CD4-positive, alpha-beta T cell treated with Interleukin-15 for 4 hours (primary cell): ENCODE results near the gene EDARADD.
"Not testable (repeated sequence)": the region's sequence is repeated elsewhere in the genome, so short reads cannot be mapped to it uniquely, and the experiment has no call there.

Source experiments
- DNase-seq: peaks from one replicate; pipeline ENCODE4 v3.0.0-alpha.2; 2020; ENCODE audit warnings: low spot score

The EDARADD gene

GRCh38 chr1:236489710-236490377, 95.8 kb downstream of the EDARADD start:
- peak; percentile 40 for DNase-seq

DNA sequence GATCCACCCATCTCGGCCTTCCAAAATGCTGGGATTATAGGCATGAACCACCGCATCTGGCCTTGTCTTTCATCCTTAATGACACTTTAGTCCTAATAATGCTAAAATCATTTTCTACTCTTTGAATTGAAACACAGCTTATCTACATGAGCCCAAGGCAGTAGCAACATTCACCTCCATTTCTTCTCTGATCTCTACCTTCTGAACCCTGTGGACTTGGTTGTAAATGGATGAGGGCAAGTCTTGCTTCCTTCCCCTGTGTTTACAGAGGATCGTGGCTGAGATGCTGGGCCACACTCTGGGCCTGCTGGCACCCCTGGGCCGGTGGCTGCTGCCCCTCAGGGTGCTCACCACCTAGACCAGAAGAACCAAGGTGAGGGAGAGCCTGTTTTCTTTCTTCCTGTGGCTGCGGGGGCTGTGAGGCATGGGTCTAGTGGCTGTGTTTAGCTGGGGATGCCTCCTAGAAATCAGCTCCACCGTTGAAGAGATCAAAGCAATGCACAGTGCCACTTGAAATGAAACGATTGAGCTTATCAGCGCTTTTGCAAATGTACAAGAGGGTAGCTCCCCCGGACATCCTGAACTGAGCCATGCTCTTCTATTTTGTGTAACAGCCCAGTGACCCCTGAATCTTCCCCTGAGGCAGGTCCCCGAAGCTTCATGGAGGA, 97.5 kb downstream of the EDARADD start:
- DNase-seq, result no peak

- no peak for DNase-seq
Measured at GRCh38 chr1:236492378-236492777, 98.3 kb downstream of the EDARADD start.

DNA sequence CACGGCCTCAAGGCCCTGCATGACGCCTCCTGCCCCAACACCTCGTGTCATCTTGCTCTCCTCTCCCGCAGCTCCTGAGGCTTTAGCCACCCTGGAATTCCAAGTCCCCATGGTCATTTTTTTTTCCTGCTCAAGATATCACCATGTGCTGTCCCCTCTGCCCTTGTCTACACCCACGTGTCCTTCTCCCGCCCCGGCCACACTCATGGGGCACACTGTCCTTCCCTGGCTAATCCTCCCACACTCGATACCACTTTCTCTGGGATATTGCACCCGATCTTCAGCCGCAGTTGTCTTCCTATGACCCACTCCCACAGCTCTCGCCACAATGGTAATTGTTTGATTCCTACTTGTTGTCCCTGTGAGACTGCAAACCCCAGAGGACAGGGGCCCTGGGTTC, 100.0 kb downstream of the EDARADD start:
- no peak for DNase-seq

DNA sequence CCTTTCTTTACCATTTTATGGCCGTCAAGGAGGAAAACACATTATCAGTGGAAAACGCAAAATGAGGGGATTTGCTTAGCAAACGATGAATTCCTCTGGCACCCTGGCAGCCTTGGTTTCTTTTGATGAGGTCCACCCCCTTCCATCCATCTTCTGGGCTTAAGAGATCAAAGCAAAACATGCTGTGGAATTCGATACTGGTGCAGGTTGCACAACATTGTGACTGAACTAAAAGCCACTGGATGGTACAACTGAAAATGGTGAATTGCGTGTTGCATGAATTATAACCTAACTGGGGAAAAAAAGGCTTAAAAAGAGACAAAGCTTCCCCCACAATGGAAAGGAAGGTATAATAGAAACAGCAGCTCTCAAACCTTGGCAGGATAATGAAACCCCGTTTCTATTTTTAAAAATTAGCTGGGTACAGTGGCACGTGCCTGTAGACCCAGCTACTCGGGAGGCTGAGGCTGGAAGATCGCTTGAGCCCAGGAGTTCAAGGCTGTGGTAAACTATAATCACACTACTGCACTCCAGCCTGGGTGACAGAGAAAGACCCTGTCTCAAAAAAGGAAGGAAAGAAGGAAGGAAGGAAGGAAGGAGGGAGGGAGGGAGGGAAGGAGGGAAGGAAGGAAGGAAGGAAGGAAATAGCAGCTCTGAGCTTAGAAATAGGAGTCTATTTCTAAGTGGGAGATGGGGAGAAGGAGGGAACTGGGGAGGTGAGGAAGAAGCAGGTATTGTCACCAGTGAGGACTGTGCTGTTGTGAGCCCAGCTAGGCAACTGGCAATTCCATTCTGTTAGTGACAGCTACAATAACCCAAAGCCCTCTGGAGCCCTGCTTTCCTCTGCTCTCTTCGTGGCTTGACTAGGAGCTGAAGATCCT, 100.7 kb downstream of the EDARADD start:
- no peak for DNase-seq

- DNase-seq, result no peak
Measured at GRCh38 chr1:236495467-236496112, 101.5 kb downstream of the EDARADD start.

DNA sequence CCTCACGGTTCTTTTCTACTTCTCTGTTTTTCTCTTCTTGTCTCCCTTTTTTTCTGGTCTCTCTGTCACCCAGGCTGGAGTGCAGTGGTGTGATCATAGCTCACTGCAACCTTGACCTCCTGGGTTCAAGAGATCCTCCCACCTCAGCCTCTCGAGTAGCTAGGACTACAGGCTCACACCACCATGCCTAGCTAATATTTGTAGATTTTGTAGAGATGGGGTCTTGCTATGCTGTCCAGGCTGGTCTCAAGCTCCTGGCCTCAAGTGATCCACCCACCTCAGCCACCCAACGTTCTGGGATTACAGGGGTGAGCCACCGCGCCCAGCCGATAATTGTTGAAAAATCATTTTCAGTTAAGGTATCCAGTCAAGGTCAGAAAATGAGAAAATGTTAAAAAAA, 103.8 kb downstream of the EDARADD start:
- no peak for DNase-seq

GRCh38 chr1:236501093-236501492, 107.0 kb downstream of the EDARADD start:
- DNase-seq, result no peak

DNA sequence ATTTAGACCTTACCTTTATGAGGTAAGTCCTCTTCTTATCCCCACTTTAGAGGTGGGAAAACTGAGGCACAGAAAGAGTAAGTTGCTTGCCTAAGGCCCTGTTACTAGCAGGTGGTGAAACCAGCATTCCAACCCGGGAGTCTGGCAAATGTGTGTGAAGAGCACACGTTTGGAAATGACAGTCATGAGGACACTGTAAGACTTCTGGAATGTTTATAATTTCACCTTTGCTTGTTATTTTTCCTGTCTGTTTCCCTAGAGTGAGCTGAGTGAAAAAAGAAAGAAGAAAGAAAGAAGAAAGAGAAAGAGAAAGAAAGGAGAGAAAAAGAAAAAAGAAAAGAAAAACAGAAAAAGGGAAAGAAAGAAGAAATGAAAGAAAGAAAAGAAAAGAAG, 108.5 kb downstream of the EDARADD start:
- DNase-seq, result no peak

DNA sequence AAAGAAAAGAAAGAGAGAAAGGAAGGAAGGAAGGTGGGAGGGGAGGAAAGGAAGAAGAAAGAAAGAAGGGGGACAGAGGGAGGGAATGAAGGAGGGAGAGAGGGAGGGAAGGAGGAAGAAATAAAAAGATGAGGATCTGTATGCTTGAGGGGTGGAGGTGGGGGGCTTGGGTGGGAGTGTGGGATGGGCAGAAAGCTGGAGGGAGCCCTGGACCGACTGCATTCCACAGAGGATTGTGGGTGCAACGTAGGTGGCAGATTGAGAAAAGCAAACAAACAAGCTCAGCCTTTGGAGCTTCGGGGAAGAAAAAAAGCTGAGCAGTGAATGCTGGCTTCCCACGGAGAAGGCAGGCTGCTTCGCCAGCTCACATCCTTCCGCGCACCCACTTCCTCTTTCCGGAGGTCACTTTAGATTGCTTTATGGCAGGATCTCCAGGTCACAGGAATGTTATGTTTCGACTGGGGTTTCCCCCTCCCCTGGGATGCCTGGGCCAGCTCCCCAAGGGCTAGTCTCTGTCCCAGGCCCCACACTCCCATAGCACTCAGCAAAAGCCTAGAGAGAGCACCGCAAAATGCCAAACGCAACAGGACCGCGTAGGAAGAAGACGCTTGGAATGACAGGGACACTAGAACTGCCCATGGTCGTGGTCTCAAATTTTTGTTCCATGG, 109.0 kb downstream of the EDARADD start:
- DNase-seq, result no peak

- not testable (repeated sequence) for DNase-seq
Measured at GRCh38 chr1:236504338-236504737, 110.3 kb downstream of the EDARADD start.

DNA sequence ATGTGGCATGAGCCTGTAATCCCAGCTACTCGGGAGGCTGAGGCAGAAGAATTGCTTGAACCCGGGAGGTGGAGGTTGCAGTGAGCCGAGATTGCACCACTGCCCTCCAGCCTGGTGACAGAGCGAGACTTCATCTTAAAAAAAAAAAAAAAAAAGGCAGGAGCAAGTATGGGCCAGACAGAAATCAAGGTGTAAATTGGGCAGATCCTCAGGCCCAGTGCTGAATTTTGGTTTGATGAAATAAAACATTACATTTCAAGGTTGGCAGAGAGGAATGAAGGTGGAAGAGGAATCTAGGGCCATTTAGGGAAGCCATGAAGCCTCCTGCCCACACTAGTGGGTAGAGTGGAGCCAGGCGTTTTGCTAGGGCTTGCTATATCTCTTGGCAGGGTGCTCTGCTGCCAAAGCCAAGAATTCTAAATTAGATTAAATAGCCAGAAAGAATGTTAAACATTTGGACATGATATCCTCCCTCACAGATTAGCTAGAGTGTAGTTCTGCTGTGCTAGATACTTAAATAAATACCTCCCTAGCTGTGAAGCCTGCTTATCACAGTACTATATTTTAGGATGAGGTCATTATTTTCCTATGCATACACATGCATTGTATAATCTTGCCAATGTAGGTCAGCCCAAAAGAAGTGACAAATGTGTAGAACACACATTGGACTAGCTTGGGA, 113.1 kb downstream of the EDARADD start:
- no peak for DNase-seq

DNA sequence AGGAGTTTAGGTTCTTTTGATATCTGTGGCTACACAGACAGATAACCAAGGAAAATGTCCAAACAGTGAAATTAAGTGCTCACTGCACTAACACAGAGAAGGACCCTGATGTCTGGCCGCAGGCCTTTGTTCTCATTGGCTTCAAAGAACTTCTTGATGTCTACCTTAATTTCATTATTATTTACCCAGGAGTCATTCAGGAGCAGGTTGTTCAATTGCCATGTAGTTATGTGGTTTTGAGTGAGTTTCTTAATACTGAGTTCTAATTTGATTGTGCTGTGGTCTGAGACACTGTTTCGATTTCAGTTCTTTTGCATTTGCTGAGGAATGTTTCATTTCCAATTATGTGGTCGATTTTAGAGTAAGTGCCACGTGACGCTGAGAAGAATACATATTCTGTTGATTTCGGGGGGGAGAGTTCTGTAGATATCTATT, 114.5 kb downstream of the EDARADD start:
- DNase-seq, result no peak

DNA sequence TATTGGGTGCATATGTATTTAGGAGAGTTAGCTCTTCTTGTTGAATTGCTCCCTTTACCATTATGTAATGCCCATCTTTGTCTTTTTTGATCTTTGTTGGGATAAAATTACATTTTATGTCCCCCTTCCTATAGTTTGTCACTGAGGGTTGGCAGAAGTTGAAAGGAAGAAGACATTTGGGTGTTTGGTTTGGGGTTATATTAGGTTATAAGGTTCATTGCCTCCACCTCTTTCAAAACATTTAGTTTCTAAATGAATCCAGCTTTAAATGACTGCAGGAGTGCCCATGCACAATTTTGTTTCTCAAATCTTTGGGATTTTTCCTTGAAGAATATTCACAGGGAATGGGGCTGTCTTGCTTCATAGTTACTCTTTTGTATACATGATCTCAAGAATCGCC, 115.1 kb downstream of the EDARADD start:
- DNase-seq, result no peak

- DNase-seq, result no peak
Measured at GRCh38 chr1:236509647-236510401, 115.7 kb downstream of the EDARADD start.

- DNase-seq, result no peak
Measured at GRCh38 chr1:236511735-236512418, 117.8 kb downstream of the EDARADD start.

DNA sequence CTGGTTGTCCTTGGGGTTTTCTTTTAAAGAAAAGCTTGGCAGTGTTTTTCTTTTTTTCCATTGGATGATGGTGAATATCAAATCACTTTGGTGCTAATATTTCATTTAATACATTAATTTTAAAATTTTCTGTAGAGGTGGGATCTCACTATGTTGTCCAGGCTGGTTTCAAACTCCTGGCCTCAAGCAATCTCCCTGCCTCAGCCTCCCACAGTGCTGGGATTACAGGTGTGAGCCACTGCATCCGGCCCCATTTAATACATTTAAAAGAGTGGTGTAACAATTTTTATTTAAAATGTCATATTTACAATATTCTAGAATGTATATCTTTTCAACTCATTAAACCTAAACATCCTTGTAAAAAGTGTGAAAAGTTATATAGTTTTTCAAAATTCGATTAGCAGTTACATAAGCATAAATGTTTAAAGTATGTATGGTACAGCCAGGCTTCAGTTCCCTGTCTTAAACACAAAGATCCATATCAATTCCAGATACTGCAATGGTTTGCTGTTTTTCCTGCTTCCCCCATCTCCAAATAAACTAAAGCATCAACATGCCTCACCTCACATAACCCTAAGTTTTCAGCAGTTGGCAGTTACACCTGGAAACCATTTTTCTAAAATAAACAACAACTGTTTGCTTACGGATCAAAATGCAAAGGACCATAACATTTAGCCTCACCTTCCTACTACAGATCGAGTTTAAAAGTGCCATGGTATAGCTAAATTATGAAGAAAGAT, 120.8 kb downstream of the EDARADD start:
- DNase-seq, result no peak

GRCh38 chr1:236515443-236515958, 121.4 kb downstream of the EDARADD start:
- DNase-seq, result no peak
